A549 (cell line): Measurements from ENCODE around the gene HSD11B2. TPM values are rescaled to one million over a fixed set of nuclear protein-coding genes. Genes with fewer than 3 reads are reported as not detected.

Source experiments
- ATAC-seq, 2 experiments: fragments of 200-7000 bp in 1 of 2; fragments of >200 bp in 1 of 2; cut with Nextera tagmentation in 1 of 2; cut with Tn5 transposase in 1 of 2; 3 replicates each; pipeline versions ENCODE4 v1.8.0 to v1.9.1; 2018 to 2020; ENCODE audit warnings: mild to moderate bottlenecking in 1 of 2, moderate library complexity in 1 of 2
- CTCF ChIA-PET: fragments of 300-600 bp; sonication (Branson Sonifier 250); formaldehyde crosslinking; extraction: SDS; loops from one replicate; lab custom pipeline; 2021; ENCODE audit warnings: antibody characterized with exemption, inconsistent platforms; lab: Yijun Ruan, JAX
- POLR2A ChIA-PET: fragments of 350-600 bp; formaldehyde crosslinking; extraction: SDS; loops from one replicate; lab custom pipeline; 2021; ENCODE audit warnings: antibody characterized with exemption, inconsistent platforms; lab: Yijun Ruan, JAX
- DNase-seq, 2 experiments: peaks; one replicate each; pipeline versions ENCODE4 v3.0.0 to v3.0.0-alpha.2; 2011 to 2016; ENCODE audit warnings: low read depth in 1 of 2, low spot score in 1 of 2
- FAIRE-seq: peaks from 2 replicates; lab custom pipeline; 2011; peaks lifted over from hg19 to GRCh38; lab: Jason Lieb, UNC
- H3K27ac ChIP-seq, 2 experiments: fragments of >200 bp; sonication (Bioruptor Twin); formaldehyde crosslinking; 3 replicates each; pipeline ENCODE4 v1.5.1; 2016 to 2017
- H3K4me1 ChIP-seq: fragments of >200 bp; sonication (Bioruptor Twin); formaldehyde crosslinking; 3 replicates; pipeline ENCODE4 v1.6.1; 2016
- H3K4me2 ChIP-seq: fragments of >200 bp; sonication (Bioruptor Twin); formaldehyde crosslinking; 3 replicates; pipeline ENCODE4 v1.6.1; 2016
- H3K4me3 ChIP-seq: fragments of >200 bp; sonication (Bioruptor Twin); formaldehyde crosslinking; 3 replicates; pipeline ENCODE4 v1.5.1; 2016
- H3K9me3 ChIP-seq: fragments of >200 bp; sonication (Bioruptor Twin); formaldehyde crosslinking; 3 replicates; pipeline ENCODE4 v1.6.1; 2016
- CBX8 ChIP-seq: fragments of 200-600 bp; sonication (generic); IDR thresholded peaks from 2 replicates; pipeline ENCODE4 v1.6.1; 2016
- CEBPB ChIP-seq, 2 experiments: fragments of >200 bp in 1 of 2; sonication (Bioruptor Twin) in 1 of 2; formaldehyde crosslinking in 1 of 2; IDR thresholded peaks; 2 replicates each; pipeline ENCODE4 v1.6.1; 2012 to 2016
- CHD2 ChIP-seq: fragments of 150-350 bp; IDR thresholded peaks from 2 replicates; pipeline ENCODE4 v1.6.1; 2014; ENCODE audit warnings: low read length; ENCODE audit not compliant: partially characterized antibody
- CHD4 ChIP-seq: fragments of 200-600 bp; sonication (generic); IDR thresholded peaks from 2 replicates; pipeline ENCODE4 v1.6.1; 2016; ENCODE audit warnings: antibody characterized with exemption, mild to moderate bottlenecking, borderline replicate concordance
- EHF ChIP-seq: fragments of 250-450 bp; sonication (Bioruptor Pico); IDR thresholded peaks from 2 replicates; pipeline ENCODE4 v1.5.0; 2020; ENCODE audit warnings: mild to moderate bottlenecking
- ELK1 ChIP-seq: fragments of 150-350 bp; IDR thresholded peaks from 2 replicates; pipeline ENCODE4 v1.6.1; 2014; ENCODE audit warnings: low read depth, mild to moderate bottlenecking, low read length
- EP300 ChIP-seq, 2 experiments: fragments of >200 bp; sonication (Bioruptor Twin); formaldehyde crosslinking; IDR thresholded peaks; 2 replicates in 1 of 2; 3 replicates in 1 of 2; pipeline ENCODE4 v1.6.1; 2016 to 2017
- ESRRA ChIP-seq: fragments of 150-350 bp; IDR thresholded peaks from 2 replicates; pipeline ENCODE4 v1.6.1; 2014; ENCODE audit warnings: mild to moderate bottlenecking, low read length, borderline replicate concordance
- FOSL2 ChIP-seq, 2 experiments: fragments of 450-650 bp in 1 of 2; fragments of >200 bp in 1 of 2; sonication (Bioruptor Twin) in 1 of 2; formaldehyde crosslinking; IDR thresholded peaks; 2 replicates each; pipeline versions ENCODE4 v1.5.0 to v1.6.1; 2016 to 2020; ENCODE audit warnings: mild to moderate bottlenecking in 1 of 2, moderate library complexity in 1 of 2
- FOXS1 ChIP-seq: fragments of 250-450 bp; sonication (Bioruptor Pico); IDR thresholded peaks from 2 replicates; pipeline ENCODE4 v1.5.0; 2020; ENCODE audit warnings: mild to moderate bottlenecking, moderate library complexity
- HEYL ChIP-seq: fragments of 250-450 bp; sonication (Bioruptor Pico); IDR thresholded peaks from 2 replicates; pipeline ENCODE4 v1.8.0; 2021; ENCODE audit warnings: mild to moderate bottlenecking, moderate library complexity
- HOXA7 ChIP-seq: fragments of 250-450 bp; sonication (Bioruptor Pico); IDR thresholded peaks from 2 replicates; pipeline ENCODE4 v1.5.0; 2020; ENCODE audit warnings: mild to moderate bottlenecking, moderate library complexity
- HOXB13 ChIP-seq: fragments of 250-450 bp; sonication (Bioruptor Pico); IDR thresholded peaks from 2 replicates; pipeline ENCODE4 v1.5.0; 2020; ENCODE audit warnings: low read depth, mild to moderate bottlenecking, moderate library complexity
- HOXB5 ChIP-seq: fragments of 250-450 bp; sonication (Bioruptor Pico); IDR thresholded peaks from 2 replicates; pipeline ENCODE4 v1.5.0; 2020; ENCODE audit warnings: mild to moderate bottlenecking, moderate library complexity
- JUN ChIP-seq, 2 experiments: fragments of >200 bp; sonication (Bioruptor Twin); formaldehyde crosslinking; IDR thresholded peaks; 2 replicates in 1 of 2; 3 replicates in 1 of 2; pipeline ENCODE4 v1.6.1; 2016 to 2017
- MAX ChIP-seq: IDR thresholded peaks from 2 replicates; pipeline ENCODE4 v1.6.1; 2012
- MYC ChIP-seq: IDR thresholded peaks from 2 replicates; pipeline ENCODE4 v1.6.1; 2012; ENCODE audit warnings: mild to moderate bottlenecking, inconsistent platforms, low read length, improper control_type of control experiment, borderline replicate concordance
- NFE2L2 ChIP-seq: fragments of 150-350 bp; conservative IDR thresholded peaks from 2 replicates; pipeline ENCODE4 v1.6.1; 2014; ENCODE audit warnings: low read length
- NPAS2 ChIP-seq: fragments of 250-450 bp; sonication (Bioruptor Pico); IDR thresholded peaks from 2 replicates; pipeline ENCODE4 v1.8.0; 2022; ENCODE audit warnings: mild to moderate bottlenecking, moderate library complexity, borderline replicate concordance
- PBX3 ChIP-seq: IDR thresholded peaks from 2 replicates; pipeline ENCODE4 v1.6.1; 2012
- PHF8 ChIP-seq: fragments of 200-600 bp; sonication (generic); IDR thresholded peaks from 2 replicates; pipeline ENCODE4 v1.6.1; 2016; ENCODE audit warnings: low read depth, mild to moderate bottlenecking, antibody characterized with exemption, moderate library complexity, borderline replicate concordance
- POLR2AphosphoS2 ChIP-seq: conservative IDR thresholded peaks from 2 replicates; pipeline ENCODE4 v1.6.1; 2012; ENCODE audit warnings: low read length, improper control_type of control experiment, inconsistent platforms
- RARB ChIP-seq: fragments of 250-450 bp; sonication (Bioruptor Pico); IDR thresholded peaks from 2 replicates; pipeline ENCODE4 v1.8.0; 2021; ENCODE audit warnings: mild to moderate bottlenecking, moderate library complexity
- RCOR1 ChIP-seq: fragments of 150-350 bp; IDR thresholded peaks from 2 replicates; pipeline ENCODE4 v1.6.1; 2014; ENCODE audit warnings: antibody characterized with exemption, low read length, low read depth
- RFX5 ChIP-seq: fragments of 450-650 bp; IDR thresholded peaks from 2 replicates; pipeline ENCODE4 v1.7.1; 2014; ENCODE audit warnings: antibody characterized with exemption, mild to moderate bottlenecking, moderate library complexity
- RNF2 ChIP-seq: fragments of 200-600 bp; sonication (generic); IDR thresholded peaks from 2 replicates; pipeline ENCODE4 v1.6.1; 2016; ENCODE audit warnings: low read depth, mild to moderate bottlenecking, antibody characterized with exemption, moderate library complexity, borderline replicate concordance
- SMC3 ChIP-seq: fragments of >200 bp; sonication (Bioruptor Twin); formaldehyde crosslinking; IDR thresholded peaks from 3 replicates; pipeline ENCODE4 v1.6.1; 2018; ENCODE audit warnings: inconsistent platforms
- TFCP2L1 ChIP-seq: fragments of 250-450 bp; sonication (Bioruptor Pico); IDR thresholded peaks from 2 replicates; pipeline ENCODE4 v1.5.0; 2021; ENCODE audit warnings: mild to moderate bottlenecking
- TP53 ChIP-seq: fragments of 250-450 bp; sonication (Bioruptor Pico); IDR thresholded peaks from 2 replicates; pipeline ENCODE4 v1.5.0; 2021; ENCODE audit warnings: mild to moderate bottlenecking, moderate library complexity
- ZC3H11A ChIP-seq: fragments of 450-650 bp; IDR thresholded peaks from 2 replicates; pipeline ENCODE4 v1.6.1; 2014; ENCODE audit warnings: antibody characterized with exemption, mild to moderate bottlenecking
- ZFP36 ChIP-seq: fragments of 450-650 bp; IDR thresholded peaks from 2 replicates; pipeline ENCODE4 v1.6.1; 2014; ENCODE audit warnings: borderline replicate concordance; ENCODE audit not compliant: partially characterized antibody
- ZSCAN20 ChIP-seq: fragments of 250-450 bp; sonication (Bioruptor Pico); IDR thresholded peaks from 2 replicates; pipeline ENCODE4 v1.8.0; 2022; ENCODE audit warnings: mild to moderate bottlenecking, moderate library complexity
- WGBS: methylation state at CpG from one replicate; pipeline ENCODE4 v1.1.6; 2017; ENCODE audit errors: missing lambda C conversion rate; 5-methylcytosine and 5-hydroxymethylcytosine counted together
- polyA plus RNA-seq, 4 experiments: library from polyadenylated mRNA; depleted of rRNA in 3 of 4; stranded (reverse); fragments of >200 nt; fragmentation: RNase III in 1 of 4; extraction: RNeasy Plus Mini Kit Qiagen cat#74134 plus additional on column Dnase treatment in 1 of 4; gene quantifications; 2 replicates in 3 of 4; 3 replicates in 1 of 4; pipeline ENCODE4 v1.2.3, GENCODE V29; 2011 to 2017
- TF ChIP-seq, protein P1 (sequence below): fragments of 250-450 bp; sonication (Bioruptor Pico); IDR thresholded peaks from 2 replicates; pipeline ENCODE4 v1.5.0; 2021; ENCODE audit warnings: mild to moderate bottlenecking, moderate library complexity, borderline replicate concordance

HSD11B2 gene
- polyA plus RNA-seq, 2 of the 4 experiments (the other 2 are of a cell fraction) = 0.53 to 1.6 TPM

- 91% methylated on average over 18 of the region's 20 CpGs for WGBS
- FAIRE-seq (no peak), DNase-seq (no peak), ATAC-seq (no peak)
- ChIA-PET POLR2A (no interaction called here), CTCF (interaction anchor here (1.1 to 17.9 kb wide), 6 partner anchors 9 to 56 kb away, joined by 4 to 207 read pairs (median 8); partner anchors contain the start of gene ATP6V0D1)
- Histone ChIP-seq H3K27ac (no peak overlapping the region), H3K4me2 (no peak overlapping the region), H3K9me3 (no peaks in the 10 kb centered on the region), H3K4me3 (no peak overlapping the region), H3K4me1 (no peaks in the 10 kb centered on the region)
- TF ChIP-seq CEBPB (IDR thresholded peaks at IDR 0.05) (no peak), CHD2 (no peak), ZC3H11A (no peak), ELK1 (no peak), CBX8 (no peak), RNF2 (no peak), HOXB13 (no peak), JUN (IDR thresholded peaks at IDR 0.05) (no peak), NPAS2 (no peak), HOXB5 (CRISPR knock-in tag) (no peak), RCOR1 (no peak), ESRRA (no peak), CHD4 (no peak), EHF (no peak), NFE2L2 (no peak), ZSCAN20 (CRISPR knock-in tag) (no peak), ZFP36 (no peak), FOXS1 (CRISPR knock-in tag) (no peak), POLR2AphosphoS2 (no peak)
Measured at GRCh38 chr16:67438098-67438791, 7.3 kb downstream of the HSD11B2 start.

DNA sequence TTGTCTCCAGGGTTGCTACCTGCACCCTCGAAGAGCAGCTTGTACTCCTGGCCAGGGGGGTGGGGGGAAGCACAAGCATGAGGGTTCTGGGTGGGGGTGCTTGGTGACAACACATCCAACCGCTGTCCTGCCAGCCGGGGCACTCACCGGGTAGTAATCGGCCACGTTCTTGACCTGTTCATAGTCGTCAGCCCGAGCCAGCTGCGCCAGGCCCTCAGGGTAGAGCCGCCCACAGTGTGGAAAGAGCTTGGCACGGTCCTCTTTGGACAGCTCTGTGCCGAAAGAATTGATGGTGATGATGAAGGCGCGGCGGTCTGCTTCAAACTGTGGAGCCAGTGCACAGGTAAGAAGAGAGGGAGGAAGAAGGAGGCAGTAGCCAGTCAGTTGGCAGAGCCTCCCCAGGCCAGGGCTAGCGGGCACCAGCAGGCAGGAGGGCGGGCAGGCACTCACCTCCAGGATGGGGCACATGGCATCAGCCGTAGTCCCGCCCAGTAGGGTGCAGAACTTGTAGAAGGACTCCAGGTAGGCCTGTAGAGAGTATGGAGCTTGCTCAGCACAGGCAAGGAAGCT lies 8.0 kb downstream of the HSD11B2 start:
- 96% methylated on average over 18 of the region's 19 CpGs for WGBS
- CTCF ChIA-PET = interaction anchor here (1.1 to 17.9 kb wide), 6 partner anchors 8 to 55 kb away, joined by 4 to 207 read pairs (median 8); partner anchors contain the start of gene ATP6V0D1
- H3K27ac ChIP-seq = no peak overlapping the region

More for the DNA sequence above, 8.0 kb downstream of the HSD11B2 start:
- Histone ChIP-seq H3K4me1 (no peaks in the 10 kb centered on the region), H3K9me3 (no peaks in the 10 kb centered on the region), H3K4me3 (no peak overlapping the region), H3K4me2 (no peak overlapping the region)
- no peak for TF ChIP-seq NFE2L2
- no peak for TF ChIP-seq ZFP36
- no peak for TF ChIP-seq RARB (CRISPR knock-in tag)
- no peak for TF ChIP-seq HOXB5 (CRISPR knock-in tag)
- TF ChIP-seq HEYL (CRISPR knock-in tag) = no peak
- TF ChIP-seq MAX = no peak
- TF ChIP-seq TP53 (CRISPR knock-in tag) = no peak
- TF ChIP-seq PHF8 = no peak
- no peak for TF ChIP-seq FOSL2 (IDR thresholded peaks at IDR 0.05)
- TF ChIP-seq FOSL2 (CRISPR knock-in tag; IDR thresholded peaks at IDR 0.05) = no peak
- TF ChIP-seq RFX5 = no peak
- no peak for TF ChIP-seq PBX3
- TF ChIP-seq HOXA7 (CRISPR knock-in tag) = no peak
- no peak for TF ChIP-seq MYC
- TF ChIP-seq, protein P1, sequence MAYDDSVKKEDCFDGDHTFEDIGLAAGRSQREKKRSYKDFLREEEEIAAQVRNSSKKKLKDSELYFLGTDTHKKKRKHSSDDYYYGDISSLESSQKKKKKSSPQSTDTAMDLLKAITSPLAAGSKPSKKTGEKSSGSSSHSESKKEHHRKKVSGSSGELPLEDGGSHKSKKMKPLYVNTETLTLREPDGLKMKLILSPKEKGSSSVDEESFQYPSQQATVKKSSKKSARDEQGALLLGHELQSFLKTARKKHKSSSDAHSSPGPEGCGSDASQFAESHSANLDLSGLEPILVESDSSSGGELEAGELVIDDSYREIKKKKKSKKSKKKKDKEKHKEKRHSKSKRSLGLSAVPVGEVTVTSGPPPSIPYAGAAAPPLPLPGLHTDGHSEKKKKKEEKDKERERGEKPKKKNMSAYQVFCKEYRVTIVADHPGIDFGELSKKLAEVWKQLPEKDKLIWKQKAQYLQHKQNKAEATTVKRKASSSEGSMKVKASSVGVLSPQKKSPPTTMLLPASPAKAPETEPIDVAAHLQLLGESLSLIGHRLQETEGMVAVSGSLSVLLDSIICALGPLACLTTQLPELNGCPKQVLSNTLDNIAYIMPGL = no peak
- TF ChIP-seq TFCP2L1 (CRISPR knock-in tag) = no peak
- TF ChIP-seq EP300 (IDR thresholded peaks at IDR 0.05) = no peak
- no peak for TF ChIP-seq SMC3
- no peak for DNase-seq
- ATAC-seq = no peak
- POLR2A ChIA-PET = no interaction called here
- FAIRE-seq = no peak
